K562 (cell line): ENCODE measurements around the gene ROM1. TPM values are rescaled to one million over a fixed set of nuclear protein-coding genes. Genes with fewer than 3 reads are reported as not detected.

ENCODE experiments used
- BCOR ChIP-seq: fragments of 450-650 bp; IDR thresholded peaks from 2 replicates; pipeline ENCODE4 v1.6.1; 2016
- ETV6 ChIP-seq, 3 experiments: fragments of 150-350 bp in 1 of 3; sonication (generic) in 1 of 3; formaldehyde crosslinking in 1 of 3; IDR thresholded peaks; 2 replicates each; pipeline versions ENCODE4 v1.6.1 to v1.8.0; 2014 to 2022; ENCODE audit warnings: borderline replicate concordance in 2 of 3, low read depth in 2 of 3, antibody characterized with exemption in 1 of 3, low read length in 1 of 3, mild to moderate bottlenecking in 1 of 3, missing genetic modification reagents in 1 of 3
- HDGF ChIP-seq: fragments of 450-650 bp; IDR thresholded peaks from 2 replicates; pipeline ENCODE4 v1.6.1; 2016
- HNRNPLL ChIP-seq: fragments of 200-400 bp; formaldehyde crosslinking; IDR thresholded peaks from 2 replicates; pipeline ENCODE4 v1.6.1; 2017; ENCODE audit warnings: low read length, low read depth, mild to moderate bottlenecking; ENCODE audit not compliant: poor library complexity, severe bottlenecking
- NBN ChIP-seq: fragments of 450-650 bp; IDR thresholded peaks from 2 replicates; pipeline ENCODE4 v1.6.1; 2016; ENCODE audit warnings: low read depth, mild to moderate bottlenecking
- NR1H2 ChIP-seq: sonication (generic); formaldehyde crosslinking; IDR thresholded peaks from 2 replicates; pipeline ENCODE4 v1.4.0; 2020; ENCODE audit warnings: mild to moderate bottlenecking, missing genetic modification reagents
- RBM25 ChIP-seq: fragments of 200-400 bp; formaldehyde crosslinking; IDR thresholded peaks from 2 replicates; pipeline ENCODE4 v1.6.1; 2018; ENCODE audit warnings: low read length, low read depth, moderate library complexity; ENCODE audit not compliant: severe bottlenecking
- TAF15 ChIP-seq: fragments of 200-400 bp; formaldehyde crosslinking; IDR thresholded peaks from 2 replicates; pipeline ENCODE4 v1.6.1; 2017; ENCODE audit warnings: mild to moderate bottlenecking, low read depth, low read length, moderate library complexity
- TCF3 ChIP-seq: sonication (generic); formaldehyde crosslinking; IDR thresholded peaks from 2 replicates; pipeline ENCODE4 v1.4.0; 2020; ENCODE audit warnings: mild to moderate bottlenecking, missing genetic modification reagents
- ZNF24 ChIP-seq: fragments of 450-650 bp; IDR thresholded peaks from 2 replicates; pipeline ENCODE4 v1.6.1; 2016
- ZNF695 ChIP-seq: fragments of 450-650 bp; formaldehyde crosslinking; IDR thresholded peaks from 2 replicates; pipeline ENCODE4 v1.4.0; 2020; ENCODE audit warnings: mild to moderate bottlenecking, moderate library complexity
- ZNF699 ChIP-seq: fragments of 250-450 bp; sonication (Bioruptor Pico); IDR thresholded peaks from 2 replicates; pipeline ENCODE4 v1.8.0; 2021; ENCODE audit warnings: mild to moderate bottlenecking, moderate library complexity; ENCODE audit not compliant: insufficient replicate concordance
- polyA plus RNA-seq, 8 experiments: library from polyadenylated mRNA; depleted of rRNA in 4 of 8; stranded (reverse) in 5 of 8; unstranded in 3 of 8; fragments of >200 nt; fragmentation: Nextera tagmentation in 2 of 8; fragmentation: Illumina TruSeq in 1 of 8; extraction: Ambion mirVana in 2 of 8; extraction: Trizol in 1 of 8; gene quantifications; 2 replicates each; pipeline versions ENCODE4 v1.2.1 to v1.2.3, GENCODE V29; 2011 to 2014; ENCODE audit warnings: inconsistent platforms in 1 of 8, missing spikeins in 1 of 8
- total RNA-seq, 7 experiments: library from RNA; depleted of rRNA in 6 of 7; stranded (reverse); fragments of >200 nt in 6 of 7; fragmentation: Illumina TruSeq in 2 of 7; extraction: Trizol in 2 of 7; gene quantifications; 2 replicates each; pipeline versions ENCODE4 v1.2.1 to v1.2.3, GENCODE V29; 2011 to 2021; ENCODE audit warnings: low replicate concordance in 1 of 7
- TF ChIP-seq, protein P1 (sequence below), 2 experiments: fragments of 450-650 bp; IDR thresholded peaks; 2 replicates each; pipeline ENCODE4 v1.6.1; 2016; ENCODE audit warnings: mild to moderate bottlenecking in 2 of 2, borderline replicate concordance in 1 of 2, low read depth in 1 of 2, moderate library complexity in 1 of 2
- TF ChIP-seq, protein P2 (sequence below): fragments of 250-450 bp; sonication (Bioruptor Pico); IDR thresholded peaks from 2 replicates; pipeline ENCODE4 v1.5.0; 2021
- TF ChIP-seq, protein P3 (sequence below), 2 experiments: IDR thresholded peaks in 1 of 2; conservative IDR thresholded peaks in 1 of 2; 2 replicates each; pipeline ENCODE4 v1.6.1; 2016; ENCODE audit warnings: low read depth in 2 of 2, mild to moderate bottlenecking in 1 of 2, missing compliant biosample characterization in 1 of 2, missing genetic modification characterization in 1 of 2, moderate library complexity in 1 of 2

The ROM1 gene
- total and polyA plus RNA-seq, 9 of the 15 experiments (the other 6 are each of a cell fraction or from before 2014, with no cell fraction given) = 0.75 to 4.0 (median 2.6) TPM

DNA sequence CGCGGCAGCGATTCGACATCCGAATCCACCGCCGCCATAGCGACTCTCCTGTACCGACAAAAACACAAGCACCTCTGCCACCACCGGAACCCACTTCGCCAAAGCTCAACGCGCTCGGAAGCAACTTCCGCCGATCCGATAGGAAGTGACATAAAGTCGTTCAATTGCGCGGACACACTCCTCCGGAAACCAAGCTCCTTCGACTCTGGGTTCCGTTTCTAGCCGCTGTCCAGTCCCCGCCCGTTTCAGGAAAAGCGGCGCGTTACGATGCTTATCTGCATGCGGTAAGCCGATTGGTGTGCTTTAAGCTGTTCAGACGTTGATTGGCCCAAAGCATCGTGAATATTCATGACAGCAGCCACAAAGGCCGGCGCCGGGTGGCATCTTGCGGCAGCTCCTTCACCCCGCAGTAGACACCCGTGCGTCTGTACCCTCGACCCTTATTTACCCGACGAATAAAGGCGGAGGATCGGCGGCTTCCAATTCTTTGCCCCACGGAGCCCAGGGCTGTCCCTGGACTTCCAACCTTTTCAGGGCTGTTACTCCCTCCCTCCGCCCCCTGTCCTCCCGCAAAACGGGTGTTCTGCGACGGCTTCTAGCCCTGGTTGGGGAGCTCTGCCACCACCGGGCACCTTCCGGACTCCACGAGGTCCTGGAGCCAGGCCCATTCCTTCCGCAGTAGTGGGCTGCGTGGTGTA lies 21.5 kb upstream of the ROM1 start, which contains the start of gene TUT1 (continued):
- TF ChIP-seq, protein P1, sequence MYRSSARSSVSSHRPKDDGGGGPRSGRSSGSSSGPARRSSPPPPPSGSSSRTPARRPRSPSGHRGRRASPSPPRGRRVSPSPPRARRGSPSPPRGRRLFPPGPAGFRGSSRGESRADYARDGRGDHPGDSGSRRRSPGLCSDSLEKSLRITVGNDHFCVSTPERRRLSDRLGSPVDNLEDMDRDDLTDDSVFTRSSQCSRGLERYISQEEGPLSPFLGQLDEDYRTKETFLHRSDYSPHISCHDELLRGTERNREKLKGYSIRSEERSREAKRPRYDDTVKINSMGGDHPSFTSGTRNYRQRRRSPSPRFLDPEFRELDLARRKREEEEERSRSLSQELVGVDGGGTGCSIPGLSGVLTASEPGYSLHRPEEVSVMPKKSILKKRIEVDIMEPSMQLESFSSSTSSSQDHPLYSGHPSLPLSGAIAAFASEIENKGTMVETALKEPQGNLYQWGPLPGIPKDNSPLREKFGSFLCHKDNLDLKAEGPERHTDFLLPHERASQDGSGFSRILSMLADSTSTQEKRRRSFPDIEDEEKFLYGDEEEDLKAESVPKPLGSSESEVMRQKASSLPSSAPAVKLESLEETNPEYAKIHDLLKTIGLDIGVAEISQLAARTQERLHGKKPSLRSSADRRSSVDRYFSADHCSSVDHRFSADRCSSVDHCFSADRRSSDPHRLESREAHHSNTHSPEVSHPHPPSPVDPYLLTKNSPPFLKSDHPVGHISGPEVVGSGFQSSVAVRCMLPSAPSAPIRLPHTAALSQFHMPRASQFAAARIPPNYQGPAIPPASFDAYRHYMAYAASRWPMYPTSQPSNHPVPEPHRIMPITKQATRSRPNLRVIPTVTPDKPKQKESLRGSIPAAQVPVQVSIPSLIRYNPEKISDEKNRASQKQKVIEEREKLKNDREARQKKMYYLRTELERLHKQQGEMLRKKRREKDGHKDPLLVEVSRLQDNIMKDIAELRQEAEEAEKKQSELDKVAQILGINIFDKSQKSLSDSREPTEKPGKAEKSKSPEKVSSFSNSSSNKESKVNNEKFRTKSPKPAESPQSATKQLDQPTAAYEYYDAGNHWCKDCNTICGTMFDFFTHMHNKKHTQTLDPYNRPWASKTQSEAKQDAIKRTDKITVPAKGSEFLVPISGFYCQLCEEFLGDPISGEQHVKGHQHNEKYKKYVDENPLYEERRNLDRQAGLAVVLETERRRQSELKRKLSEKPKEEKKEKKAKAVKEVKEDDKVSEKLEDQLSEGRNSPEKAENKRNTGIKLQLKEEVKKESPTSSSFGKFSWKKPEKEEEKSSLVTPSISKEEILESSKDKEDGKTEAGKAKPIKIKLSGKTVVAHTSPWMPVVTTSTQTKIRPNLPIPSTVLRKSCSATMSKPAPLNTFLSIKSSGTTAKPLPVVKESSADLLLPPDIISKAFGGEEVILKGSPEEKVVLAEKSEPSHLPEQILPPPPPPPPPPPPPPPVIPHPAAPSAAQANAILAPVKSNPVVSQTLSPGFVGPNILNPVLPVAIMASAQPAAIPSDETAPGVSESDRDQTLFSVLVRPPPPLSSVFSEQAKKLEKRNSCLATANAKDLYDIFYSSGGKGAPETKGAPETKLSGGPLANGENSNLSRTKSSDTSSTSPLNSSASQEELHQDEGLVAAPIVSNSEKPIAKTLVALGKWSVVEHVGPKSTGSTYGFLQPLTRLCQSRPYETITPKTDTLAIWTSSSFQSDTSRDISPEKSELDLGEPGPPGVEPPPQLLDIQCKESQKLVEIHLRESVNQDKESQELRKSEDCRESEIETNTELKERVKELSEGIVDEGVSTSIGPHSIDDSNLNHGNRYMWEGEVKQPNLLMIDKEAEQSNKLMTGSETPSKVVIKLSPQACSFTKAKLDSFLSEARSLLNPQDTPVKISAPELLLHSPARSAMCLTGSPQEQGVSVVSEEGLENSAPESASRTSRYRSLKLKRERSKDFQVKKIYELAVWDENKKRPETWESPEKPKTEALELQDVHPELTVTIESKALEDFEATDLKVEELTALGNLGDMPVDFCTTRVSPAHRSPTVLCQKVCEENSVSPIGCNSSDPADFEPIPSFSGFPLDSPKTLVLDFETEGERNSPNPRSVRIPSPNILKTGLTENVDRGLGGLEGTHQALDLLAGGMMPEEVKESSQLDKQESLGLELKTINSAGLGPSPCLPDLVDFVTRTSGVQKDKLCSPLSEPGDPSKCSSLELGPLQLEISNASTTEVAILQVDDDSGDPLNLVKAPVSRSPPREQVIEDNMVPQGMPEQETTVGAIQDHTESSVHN (IDR thresholded peaks at IDR 0.05; ENCODE audit: borderline replicate concordance in 1 of 2, low read depth in 1 of 2) = no peak
- TF ChIP-seq NR1H2 (CRISPR knock-in tag) (no peak), HDGF (no peak), ETV6 (IDR thresholded peaks at IDR 0.05; ENCODE audit: borderline replicate concordance in 1 of 2, low read depth in 2 of 2, low read length in 1 of 2) (no peak), ETV6 (CRISPR knock-in tag; IDR thresholded peaks at IDR 0.05; ENCODE audit: borderline replicate concordance) (no peak), TCF3 (CRISPR knock-in tag) (no peak), BCOR (peak; percentile 24), NBN (peak; percentile 90), TAF15 (no peak), HNRNPLL (peak; percentile 82), ZNF699 (CRISPR knock-in tag) (no peak), ZNF24 (peak; percentile 55; the same call in 1 of the 2 replicates), ZNF695 (CRISPR knock-in tag) (no peak), RBM25 (peak; percentile 26)
- TF ChIP-seq, protein P2, sequence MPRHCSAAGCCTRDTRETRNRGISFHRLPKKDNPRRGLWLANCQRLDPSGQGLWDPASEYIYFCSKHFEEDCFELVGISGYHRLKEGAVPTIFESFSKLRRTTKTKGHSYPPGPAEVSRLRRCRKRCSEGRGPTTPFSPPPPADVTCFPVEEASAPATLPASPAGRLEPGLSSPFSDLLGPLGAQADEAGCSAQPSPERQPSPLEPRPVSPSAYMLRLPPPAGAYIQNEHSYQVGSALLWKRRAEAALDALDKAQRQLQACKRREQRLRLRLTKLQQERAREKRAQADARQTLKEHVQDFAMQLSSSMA = 0 out of 2 replicates have a peak, but pooled peaks have one; percentile 19
- TF ChIP-seq, protein P3, sequence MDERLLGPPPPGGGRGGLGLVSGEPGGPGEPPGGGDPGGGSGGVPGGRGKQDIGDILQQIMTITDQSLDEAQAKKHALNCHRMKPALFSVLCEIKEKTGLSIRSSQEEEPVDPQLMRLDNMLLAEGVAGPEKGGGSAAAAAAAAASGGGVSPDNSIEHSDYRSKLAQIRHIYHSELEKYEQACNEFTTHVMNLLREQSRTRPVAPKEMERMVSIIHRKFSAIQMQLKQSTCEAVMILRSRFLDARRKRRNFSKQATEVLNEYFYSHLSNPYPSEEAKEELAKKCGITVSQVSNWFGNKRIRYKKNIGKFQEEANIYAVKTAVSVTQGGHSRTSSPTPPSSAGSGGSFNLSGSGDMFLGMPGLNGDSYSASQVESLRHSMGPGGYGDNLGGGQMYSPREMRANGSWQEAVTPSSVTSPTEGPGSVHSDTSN (CRISPR knock-in tag; IDR thresholded peaks at IDR 0.05; ENCODE audit: low read depth) = no peak
- TF ChIP-seq, protein P3 (tag; conservative IDR thresholded peaks at IDR 0.05; ENCODE audit: low read depth) = no peak
